Stimulated activated CD4-positive, alpha-beta T cell treated with anti-CD3 and anti-CD28 coated beads, Interleukin-4, amount 100 ng/mL, for 1 hour (primary cell): ENCODE measurements around the gene TRIM14.
"Not testable (repeated sequence)": the region's sequence is repeated elsewhere in the genome, so short reads cannot be mapped to it uniquely, and the experiment has no call there.

Experiments used
- DNase-seq: peaks from one replicate; pipeline ENCODE4 v3.0.0-alpha.2; 2020

Gene TRIM14

DNA sequence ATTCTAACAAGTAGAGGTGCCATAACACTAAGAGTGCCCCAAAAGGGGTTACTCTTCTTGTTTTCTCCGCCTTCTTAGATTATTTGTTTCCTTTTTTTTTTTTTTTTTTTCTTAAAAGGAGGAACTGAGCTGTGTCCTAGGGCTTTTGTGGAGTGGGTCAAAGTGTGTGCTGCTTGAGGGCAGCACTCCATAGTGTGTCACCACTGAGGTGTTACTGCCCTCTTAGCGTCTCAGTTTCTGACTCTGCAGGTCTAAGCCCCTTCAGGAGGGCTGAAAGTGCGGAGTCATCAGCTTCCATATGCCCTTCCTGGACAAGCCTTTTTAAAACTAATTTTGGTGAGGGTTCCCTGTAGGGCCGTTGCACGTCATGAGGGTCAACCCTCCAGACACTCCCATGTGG is 75.1 kb downstream of the TRIM14 start:
- DNase-seq = no peak

DNA sequence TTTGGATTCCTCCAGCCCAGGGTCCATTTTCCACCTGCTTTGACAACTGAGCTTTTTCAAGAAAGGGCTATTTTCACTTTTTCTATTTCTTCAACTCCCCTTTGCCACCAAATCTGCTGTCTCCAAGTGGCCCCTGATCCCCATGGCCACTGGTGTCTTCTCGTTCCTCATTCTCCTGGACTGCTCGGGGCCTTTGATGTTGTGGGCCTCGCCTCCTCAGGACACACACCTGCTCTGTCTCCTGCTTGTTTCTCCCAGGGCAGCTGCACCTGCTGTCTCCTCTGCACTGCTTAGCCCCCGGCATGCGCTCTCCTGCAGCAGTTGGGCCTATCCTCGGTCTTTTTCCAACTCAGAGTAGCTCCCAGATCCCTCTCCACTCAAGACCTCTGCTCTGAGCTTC is 78.8 kb downstream of the TRIM14 start:
- DNase-seq = no peak

DNA sequence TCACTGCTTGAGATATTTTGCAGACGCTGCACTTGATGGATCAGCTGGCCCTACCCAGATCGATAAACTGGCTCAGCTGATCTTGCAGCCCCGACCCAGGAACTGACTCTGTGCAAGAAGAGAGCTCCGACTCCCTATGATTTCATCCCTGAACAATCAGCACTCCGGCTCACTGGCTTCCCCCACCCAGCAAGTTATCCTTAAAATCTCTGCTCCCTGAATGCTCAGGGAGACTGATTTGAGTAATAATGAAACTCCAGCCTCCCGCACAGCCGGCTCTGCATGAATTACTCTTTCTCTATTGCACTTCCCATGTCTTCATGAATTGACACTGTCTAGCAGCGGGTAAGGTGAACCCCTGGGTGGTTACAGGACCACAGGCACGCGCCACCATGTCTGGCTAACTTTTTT is 79.4 kb downstream of the TRIM14 start:
- DNase-seq = no peak

DNA sequence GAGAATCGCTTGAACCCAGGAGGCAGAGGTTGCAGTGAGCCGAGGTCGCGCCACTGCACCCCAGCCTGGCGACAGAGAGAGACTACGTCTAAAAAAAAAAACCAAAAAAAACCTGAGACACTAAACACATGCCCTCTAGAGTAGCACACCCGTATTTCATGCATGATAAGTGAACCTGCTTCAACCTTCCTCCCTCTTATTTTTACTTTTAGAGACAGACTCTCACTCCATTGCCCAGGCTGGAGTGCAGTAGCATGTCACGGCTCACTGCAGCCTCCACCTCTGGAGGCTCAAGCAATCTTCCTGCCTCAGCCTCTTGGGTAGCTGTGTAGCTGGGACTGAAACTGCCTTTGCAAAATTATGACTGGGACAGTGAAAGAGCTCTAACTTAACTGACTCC is 80.1 kb downstream of the TRIM14 start:
- no peak for DNase-seq

DNA sequence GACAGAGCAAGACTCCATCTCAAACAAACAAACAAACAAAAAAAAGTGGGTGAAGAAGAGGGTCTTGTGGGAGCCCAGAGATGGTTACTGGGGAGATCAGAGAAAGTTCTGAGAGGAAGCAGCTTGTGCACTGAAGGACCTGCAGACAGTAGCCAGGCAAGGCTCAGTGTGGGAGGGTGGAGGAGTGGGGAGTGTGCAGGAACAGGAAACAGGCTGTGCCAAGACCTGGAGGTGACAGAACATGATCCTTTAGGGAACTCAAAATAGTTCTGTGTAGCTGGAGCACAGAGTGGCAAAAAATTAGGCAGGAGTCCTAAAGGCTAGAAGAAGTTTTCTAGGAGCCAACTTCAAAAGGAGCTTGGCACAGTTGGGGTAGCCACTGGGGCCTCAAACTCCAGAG is 81.7 kb downstream of the TRIM14 start:
- DNase-seq = no peak

DNA sequence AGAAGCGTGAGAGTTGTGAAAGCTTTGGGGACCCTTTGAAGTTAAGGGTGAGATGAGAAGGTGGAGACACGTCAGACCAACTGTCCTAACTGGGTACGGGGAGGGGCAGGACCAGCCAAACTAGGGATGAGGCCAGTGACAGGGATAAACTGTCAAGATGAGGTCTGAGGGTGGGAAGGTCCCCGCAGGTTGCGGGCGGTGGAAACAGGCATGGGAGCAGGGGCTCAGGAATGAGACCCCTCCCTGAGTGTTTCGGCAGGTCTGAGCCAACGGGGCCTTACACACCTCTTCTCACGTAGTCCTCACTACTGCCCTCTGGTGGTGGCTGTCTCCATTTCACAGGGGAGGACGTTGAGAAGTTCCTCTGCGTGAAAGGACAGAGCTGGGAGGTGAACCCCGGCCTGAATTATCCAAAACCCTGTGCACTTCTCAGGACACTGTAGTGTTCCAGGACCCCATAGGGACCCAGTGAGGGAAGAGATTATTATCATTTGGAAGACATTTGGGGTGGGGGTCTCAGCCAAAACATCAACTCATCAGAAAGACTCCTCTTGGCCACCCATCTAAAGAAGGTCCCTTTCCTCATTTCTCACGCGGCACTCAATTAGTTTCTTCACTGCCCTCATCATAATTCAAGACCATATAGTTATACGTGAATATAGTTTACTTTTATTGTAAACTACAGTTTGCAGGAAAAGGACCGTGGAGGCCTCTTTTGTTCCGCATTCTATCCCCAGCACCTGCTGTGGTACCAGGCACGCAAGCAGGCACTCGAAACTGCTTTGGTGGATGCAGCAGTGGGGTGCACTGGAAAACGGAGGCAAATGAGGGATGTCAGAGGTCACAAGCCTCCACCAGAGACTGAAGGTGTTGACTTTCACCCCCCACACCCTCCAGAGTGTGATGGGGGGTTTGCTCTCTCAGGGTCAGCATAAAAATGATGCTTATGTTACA is 84.2 kb downstream of the TRIM14 start:
- peak; percentile 89 for DNase-seq

DNA sequence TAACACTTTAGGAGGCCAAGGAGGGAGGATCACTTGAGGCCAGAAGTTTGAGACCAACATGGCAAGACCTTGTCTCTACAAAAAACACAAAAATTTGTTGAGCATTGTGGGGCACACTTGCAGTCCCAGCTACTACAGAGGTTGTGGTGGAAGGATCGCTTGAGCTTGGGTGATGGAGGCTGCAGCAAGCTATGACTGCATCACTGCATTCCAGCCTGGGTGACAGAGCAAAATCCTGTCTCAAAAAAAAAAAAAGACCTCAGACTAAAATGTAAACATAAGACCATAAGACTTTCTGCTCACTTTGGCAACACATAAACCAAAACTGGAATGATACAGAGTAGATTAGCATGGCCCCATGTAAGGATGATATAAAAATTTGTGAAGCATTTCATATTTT is 87.1 kb downstream of the TRIM14 start:
- no peak for DNase-seq

DNA sequence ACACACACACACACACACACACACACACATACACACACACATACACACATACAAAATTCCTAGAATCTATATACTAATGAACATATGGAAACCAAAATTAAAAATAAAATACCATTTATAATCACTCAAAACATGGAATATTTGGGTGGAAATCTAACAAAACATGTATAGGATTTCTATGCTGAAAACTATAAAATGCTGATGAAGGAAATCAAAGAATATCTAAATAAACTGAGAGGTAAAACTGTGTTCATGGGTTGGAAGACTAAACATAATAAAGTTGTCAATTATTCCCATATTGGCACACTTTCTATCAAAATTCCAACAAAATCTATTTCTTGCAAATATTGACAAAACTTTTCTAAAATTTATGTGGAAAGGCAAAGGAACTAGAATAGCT is 87.9 kb downstream of the TRIM14 start:
- DNase-seq = no peak

DNA sequence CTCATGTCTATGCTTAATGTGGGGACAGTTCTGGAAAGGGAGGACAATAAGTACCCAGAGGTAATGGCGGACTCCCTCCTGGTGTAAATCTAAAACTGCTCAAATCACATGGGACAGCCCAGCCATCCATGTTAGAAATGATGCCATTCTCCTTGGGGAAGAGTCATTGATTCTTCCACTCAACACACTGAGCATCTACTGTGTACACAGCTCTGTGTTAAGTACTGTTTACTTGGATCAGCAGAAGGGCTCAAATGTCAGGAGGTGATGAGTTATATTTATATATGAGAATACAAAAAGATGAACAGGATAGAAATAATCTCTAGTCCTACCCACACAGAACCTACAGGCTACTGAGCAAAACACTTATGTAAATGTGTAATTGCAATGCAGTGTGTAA is 94.3 kb downstream of the TRIM14 start:
- no peak for DNase-seq

DNA sequence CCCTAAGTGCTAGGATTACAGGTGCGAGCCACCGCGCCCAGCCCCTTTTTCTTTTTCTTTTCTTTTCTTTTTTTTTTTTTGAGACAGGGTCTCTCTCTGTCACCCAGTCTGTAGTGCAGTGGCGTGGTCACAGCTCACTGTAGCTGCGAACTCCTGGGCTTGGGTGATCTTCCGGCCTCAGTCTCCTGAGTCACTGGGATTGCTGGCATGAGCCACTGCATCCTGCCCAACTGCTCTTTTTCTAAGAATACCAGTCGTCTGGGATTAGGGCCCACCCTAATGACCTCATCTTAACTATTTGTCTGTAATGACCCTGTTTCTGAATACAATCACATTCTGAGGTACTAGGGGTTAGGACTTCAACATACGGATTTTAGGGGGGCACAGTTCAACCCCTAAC is 96.6 kb downstream of the TRIM14 start:
- no peak for DNase-seq

DNA sequence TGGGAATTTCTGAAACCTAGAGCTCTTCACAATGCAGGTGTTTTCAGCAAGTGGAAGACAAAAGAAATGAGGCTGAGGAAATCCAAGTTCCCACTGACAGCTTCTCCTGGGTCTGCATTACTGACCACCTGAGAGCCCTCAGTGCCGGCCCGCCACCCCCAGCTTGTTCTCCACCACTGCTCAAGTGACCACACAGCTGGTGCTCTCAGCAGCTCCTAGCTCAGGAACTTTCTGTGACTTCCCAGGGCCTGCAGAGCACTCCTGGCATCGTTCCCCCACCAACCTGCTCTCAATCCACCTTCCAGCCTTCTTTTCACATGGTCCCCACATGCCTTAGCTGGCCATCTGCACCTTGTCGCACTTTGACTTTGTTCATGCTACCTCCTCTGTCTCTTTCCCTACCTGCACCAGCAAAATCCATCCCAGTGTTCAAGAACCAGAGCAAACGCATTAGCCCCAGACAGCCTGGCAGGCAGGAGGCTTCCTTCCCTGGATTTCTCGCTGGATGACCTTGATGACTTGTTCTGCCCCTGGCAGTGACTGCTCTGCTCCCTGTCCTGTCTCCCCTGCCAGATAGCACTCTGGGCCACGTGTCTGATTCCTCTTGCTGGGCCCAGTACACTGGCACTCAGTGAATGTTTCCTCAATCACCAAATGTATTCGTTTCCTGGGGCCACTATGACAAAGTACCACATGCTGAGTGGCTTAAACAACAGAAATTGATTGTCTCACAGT is 97.5 kb downstream of the TRIM14 start:
- DNase-seq = no peak

DNA sequence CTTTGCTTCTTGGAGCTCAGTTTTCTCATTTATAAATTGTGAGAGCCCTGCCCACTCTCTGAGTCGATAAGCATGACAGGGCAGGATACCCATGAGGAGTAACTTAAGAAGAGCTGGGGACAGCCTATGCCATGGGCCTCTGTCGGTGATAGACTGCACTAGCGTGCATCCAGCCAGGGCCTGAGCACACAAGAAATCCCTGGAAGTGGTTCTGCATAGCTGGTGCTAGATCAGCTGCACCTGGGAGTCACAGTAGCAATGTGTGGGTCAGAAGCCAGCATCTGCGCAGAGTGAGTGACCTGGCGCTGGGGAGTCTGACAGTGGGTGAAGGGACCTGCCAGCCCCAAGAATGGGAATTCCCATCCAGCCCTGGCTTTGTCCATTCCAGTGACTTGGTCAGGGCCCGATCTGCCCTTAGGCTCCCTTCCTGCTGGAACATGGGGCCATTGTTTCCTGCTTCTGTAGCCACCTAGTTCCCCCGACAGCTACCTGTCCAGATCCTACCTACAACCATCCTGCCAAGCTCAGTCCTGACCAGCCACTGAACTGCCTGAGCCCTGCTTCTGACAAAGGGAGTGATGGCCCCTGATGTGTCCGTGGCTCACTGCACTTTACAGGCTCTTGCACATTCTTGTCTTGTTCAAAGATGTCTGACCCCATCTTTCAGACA is 98.4 kb downstream of the TRIM14 start:
- DNase-seq = no peak

DNA sequence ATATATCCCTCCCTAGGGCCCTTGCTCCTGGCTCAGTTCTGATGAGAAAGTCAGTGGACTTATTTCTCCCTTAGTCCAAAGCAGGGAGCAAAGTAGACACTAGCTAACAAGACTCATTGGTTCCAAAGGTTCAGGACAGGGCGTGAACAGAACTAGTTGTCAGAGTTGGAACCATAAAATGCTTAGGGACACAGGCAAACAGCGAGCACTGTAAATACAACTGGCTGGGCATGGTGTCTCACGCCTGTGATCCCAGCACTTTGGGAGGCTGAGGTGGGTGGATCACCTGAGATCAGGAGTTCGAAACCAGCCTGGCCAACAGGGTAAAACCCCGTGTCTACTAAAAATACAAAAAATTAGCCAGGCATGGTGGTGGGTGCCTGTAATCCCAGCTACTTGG is 99.2 kb downstream of the TRIM14 start:
- DNase-seq = not testable (repeated sequence)
